K562 (cell line): ENCODE measurements around the gene PPP1R37.

Experiments
- ATF1 ChIP-seq, 2 experiments: fragments of 450-650 bp in 1 of 2; IDR thresholded peaks; 2 replicates each; pipeline ENCODE4 v1.6.1; 2016; ENCODE audit warnings: missing compliant biosample characterization in 1 of 2, missing genetic modification characterization in 1 of 2
- GABPA ChIP-seq: fragments of 200-800 bp; sonication (Bioruptor generic); conservative IDR thresholded peaks from 2 replicates; pipeline ENCODE4 v1.6.1; 2016; ENCODE audit warnings: low read depth, missing genetic modification characterization, missing compliant biosample characterization
- HNRNPL ChIP-seq: fragments of 200-400 bp; formaldehyde crosslinking; IDR thresholded peaks from 2 replicates; pipeline ENCODE4 v1.6.1; 2017; ENCODE audit warnings: low read depth, mild to moderate bottlenecking, low read length
- MTA1 ChIP-seq: fragments of 450-650 bp; IDR thresholded peaks from 2 replicates; pipeline ENCODE4 v1.6.1; 2017; ENCODE audit warnings: borderline replicate concordance
- POLR2A ChIP-seq: fragments of 450-650 bp; conservative IDR thresholded peaks from 2 replicates; pipeline ENCODE4 v1.6.1; 2016
- RBFOX2 ChIP-seq: fragments of 200-400 bp; formaldehyde crosslinking; IDR thresholded peaks from 2 replicates; pipeline ENCODE4 v1.6.1; 2017; ENCODE audit warnings: low read depth, mild to moderate bottlenecking, low read length, moderate library complexity
- SMARCA5 ChIP-seq: fragments of 450-650 bp; IDR thresholded peaks from 2 replicates; pipeline ENCODE4 v1.6.1; 2016
- ZBTB7A ChIP-seq: IDR thresholded peaks from 2 replicates; pipeline ENCODE4 v1.6.1; 2011; ENCODE audit warnings: low read depth, mild to moderate bottlenecking, low read length, moderate library complexity, borderline replicate concordance; ENCODE audit not compliant: control insufficient read depth
- ZKSCAN1 ChIP-seq: fragments of 150-350 bp; IDR thresholded peaks from 2 replicates; pipeline ENCODE4 v1.6.1; 2016; ENCODE audit warnings: low read depth, low read length
- ZNF77 ChIP-seq: fragments of 250-450 bp; sonication (Bioruptor Pico); IDR thresholded peaks from 2 replicates; pipeline ENCODE4 v1.5.0; 2020
- TF ChIP-seq, protein P1 (sequence below): fragments of 250-450 bp; sonication (Bioruptor Pico); IDR thresholded peaks from 2 replicates; pipeline ENCODE4 v1.5.0; 2020; ENCODE audit warnings: mild to moderate bottlenecking

- TF ChIP-seq SMARCA5 (no peak), RBFOX2 (no peak), POLR2A (no peak), HNRNPL (no peak), ZKSCAN1 (no peak), ZBTB7A (no peak), ATF1 (CRISPR knock-in tag; IDR thresholded peaks at IDR 0.05) (no peak), ATF1 (tag; IDR thresholded peaks at IDR 0.05) (no peak), ZNF77 (no peak), GABPA (tag) (no peak), MTA1 (no peak)
- TF ChIP-seq, protein P1, sequence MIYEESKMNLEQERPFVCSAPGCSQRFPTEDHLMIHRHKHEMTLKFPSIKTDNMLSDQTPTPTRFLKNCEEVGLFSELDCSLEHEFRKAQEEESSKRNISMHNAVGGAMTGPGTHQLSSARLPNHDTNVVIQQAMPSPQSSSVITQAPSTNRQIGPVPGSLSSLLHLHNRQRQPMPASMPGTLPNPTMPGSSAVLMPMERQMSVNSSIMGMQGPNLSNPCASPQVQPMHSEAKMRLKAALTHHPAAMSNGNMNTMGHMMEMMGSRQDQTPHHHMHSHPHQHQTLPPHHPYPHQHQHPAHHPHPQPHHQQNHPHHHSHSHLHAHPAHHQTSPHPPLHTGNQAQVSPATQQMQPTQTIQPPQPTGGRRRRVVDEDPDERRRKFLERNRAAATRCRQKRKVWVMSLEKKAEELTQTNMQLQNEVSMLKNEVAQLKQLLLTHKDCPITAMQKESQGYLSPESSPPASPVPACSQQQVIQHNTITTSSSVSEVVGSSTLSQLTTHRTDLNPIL (CRISPR knock-in tag) = no peak
Observed at GRCh38 chr19:45076851-45077730, 15.9 kb upstream of the PPP1R37 start.
